ENCODE data around the gene SLC25A34.
A peak's percentile ranks its signal among the peaks of the same experiment; 100 is the strongest.

SLC25A34 gene

GRCh38 chr1:15761366-15762128 lies 25.5 kb downstream of the SLC25A34 start:
- Histone ChIP-seq H3K27ac (peak overlapping the region in 9 of 21 experiments; percentile 1 to 95 (median 59)), H3K4me3 (no peak overlapping the region)

- no peak overlapping the region for H3K4me3 ChIP-seq
- H3K27ac ChIP-seq: no peak overlapping the region
Measured at GRCh38 chr1:15762546-15762945, 26.5 kb downstream of the SLC25A34 start.

GRCh38 chr1:15764269-15764764 lies 28.3 kb downstream of the SLC25A34 start:
- Histone ChIP-seq H3K27ac (peak overlapping the region in 13 of 21 experiments; percentile 6 to 71 (median 42)), H3K4me3 (no peak overlapping the region)

- Histone ChIP-seq H3K27ac (peak overlapping the region in 11 of 21 experiments; percentile 6 to 71 (median 42)), H3K4me3 (no peak overlapping the region)
Measured at GRCh38 chr1:15764890-15765289, 28.8 kb downstream of the SLC25A34 start.

GRCh38 chr1:15765495-15766194 lies 29.6 kb downstream of the SLC25A34 start:
- Histone ChIP-seq H3K27ac (peak overlapping the region in 12 of 21 experiments; percentile 11 to 71 (median 55)), H3K4me3 (no peak overlapping the region)

- Histone ChIP-seq H3K27ac (no peak overlapping the region), H3K4me3 (no peak overlapping the region)
Measured at GRCh38 chr1:15767941-15768340, 31.9 kb downstream of the SLC25A34 start.

- Histone ChIP-seq H3K4me3 (no peak overlapping the region), H3K27ac (no peak overlapping the region)
Measured at GRCh38 chr1:15768388-15768787, 32.3 kb downstream of the SLC25A34 start.

GRCh38 chr1:15770313-15770962 lies 34.4 kb downstream of the SLC25A34 start:
- Histone ChIP-seq H3K27ac (no peak overlapping the region), H3K4me3 (no peak overlapping the region)

- Histone ChIP-seq H3K4me3 (no peak overlapping the region), H3K27ac (no peak overlapping the region)
Measured at GRCh38 chr1:15771836-15772515, 35.9 kb downstream of the SLC25A34 start.

GRCh38 chr1:15775706-15776105 lies 39.6 kb downstream of the SLC25A34 start:
- H3K4me3 ChIP-seq: no peak overlapping the region
- no peak overlapping the region for H3K27ac ChIP-seq

GRCh38 chr1:15777909-15778707 lies 42.0 kb downstream of the SLC25A34 start:
- Histone ChIP-seq H3K4me3 (no peak overlapping the region), H3K27ac (no peak overlapping the region)

GRCh38 chr1:15785683-15786082 lies 49.6 kb downstream of the SLC25A34 start:
- Histone ChIP-seq H3K27ac (no peak overlapping the region), H3K4me3 (no peak overlapping the region)

- Histone ChIP-seq H3K27ac (peak overlapping the region in 3 of 21 experiments; percentile 11 to 58 (median 38)), H3K4me3 (no peak overlapping the region)
Measured at GRCh38 chr1:15786581-15786980, 50.5 kb downstream of the SLC25A34 start.

GRCh38 chr1:15788624-15789301 lies 52.7 kb downstream of the SLC25A34 start:
- no peak overlapping the region for H3K4me3 ChIP-seq
- H3K27ac ChIP-seq: peak overlapping the region in 1 of 21 experiments; percentile 10

Data from skin epidermis (tissue), 12 donors.